Dermis lymphatic vessel endothelial cell (primary cell): ENCODE results near the gene KCNMA1. TPM values are rescaled to one million over a fixed set of nuclear protein-coding genes. Genes with fewer than 3 reads are reported as not detected.

Experiments
- total RNA-seq: library from RNA; depleted of rRNA; stranded (reverse); fragments of >200 nt; gene quantifications from 2 replicates; pipeline ENCODE4 v1.2.1, GENCODE V29; 2014

KCNMA1 gene
- total RNA-seq = 0.43 and 1.1 TPM in 2 replicates

GRCh38 chr10:77637532-77638320 is at the start of gene KCNMA1:
KCNMA1 (minus strand) TSS chr10:77637808.

